ENCODE data around the gene MEIKIN.
A peak's percentile ranks its signal among the peaks of the same experiment; 100 is the strongest.

The MEIKIN gene

GRCh38 chr5:131952301-131952857 lies 6.9 kb upstream of the MEIKIN start:
- no peak overlapping the region for H3K9ac ChIP-seq (ENCODE audit: low read length)
- H3K27me3 ChIP-seq (ENCODE audit: low read depth, low read length): peaks cover 34% of the 10 kb centered on the region
- H3K9me3 ChIP-seq (ENCODE audit: insufficient read depth, low read length): no peaks in the 10 kb centered on the region
- no peak overlapping the region for H2AFZ ChIP-seq (ENCODE audit: low read depth, low read length)
- H3K4me3 ChIP-seq (ENCODE audit: low read length): no peak overlapping the region
- H3K79me2 ChIP-seq (ENCODE audit: low read length): no peaks in the 10 kb centered on the region
- TF ChIP-seq, protein P1, sequence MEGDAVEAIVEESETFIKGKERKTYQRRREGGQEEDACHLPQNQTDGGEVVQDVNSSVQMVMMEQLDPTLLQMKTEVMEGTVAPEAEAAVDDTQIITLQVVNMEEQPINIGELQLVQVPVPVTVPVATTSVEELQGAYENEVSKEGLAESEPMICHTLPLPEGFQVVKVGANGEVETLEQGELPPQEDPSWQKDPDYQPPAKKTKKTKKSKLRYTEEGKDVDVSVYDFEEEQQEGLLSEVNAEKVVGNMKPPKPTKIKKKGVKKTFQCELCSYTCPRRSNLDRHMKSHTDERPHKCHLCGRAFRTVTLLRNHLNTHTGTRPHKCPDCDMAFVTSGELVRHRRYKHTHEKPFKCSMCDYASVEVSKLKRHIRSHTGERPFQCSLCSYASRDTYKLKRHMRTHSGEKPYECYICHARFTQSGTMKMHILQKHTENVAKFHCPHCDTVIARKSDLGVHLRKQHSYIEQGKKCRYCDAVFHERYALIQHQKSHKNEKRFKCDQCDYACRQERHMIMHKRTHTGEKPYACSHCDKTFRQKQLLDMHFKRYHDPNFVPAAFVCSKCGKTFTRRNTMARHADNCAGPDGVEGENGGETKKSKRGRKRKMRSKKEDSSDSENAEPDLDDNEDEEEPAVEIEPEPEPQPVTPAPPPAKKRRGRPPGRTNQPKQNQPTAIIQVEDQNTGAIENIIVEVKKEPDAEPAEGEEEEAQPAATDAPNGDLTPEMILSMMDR (IDR thresholded peaks at IDR 0.05; ENCODE audit: low read depth, low read length): no peak
- no peak for TF ChIP-seq EZH2phosphoT487 (IDR thresholded peaks at IDR 0.05; ENCODE audit: low read depth)
- H3K4me1 ChIP-seq (ENCODE audit: low read length): peaks cover 13% of the 10 kb centered on the region
- no peaks in the 10 kb centered on the region for H3K36me3 ChIP-seq (replicated peaks; ENCODE audit: low read depth, low read length)
- no peak overlapping the region for H3K27ac ChIP-seq (ENCODE audit: low read length)
- no peak overlapping the region for H3K4me2 ChIP-seq (ENCODE audit: low read length)
- 0 out of 2 replicates have a peak, but pooled peaks cover 3% of the 10 kb centered on the region for H4K20me1 ChIP-seq (ENCODE audit: insufficient read depth, low read length)

GRCh38 chr5:131950706-131951105 lies 5.2 kb upstream of the MEIKIN start:
- Histone ChIP-seq H3K79me2 (ENCODE audit: low read length) (no peaks in the 10 kb centered on the region), H2AFZ (ENCODE audit: low read depth, low read length) (no peak overlapping the region), H3K36me3 (replicated peaks; ENCODE audit: low read depth, low read length) (no peaks in the 10 kb centered on the region), H3K27me3 (ENCODE audit: low read depth, low read length) (peaks cover 27% of the 10 kb centered on the region), H3K4me1 (ENCODE audit: low read length) (peaks cover 13% of the 10 kb centered on the region), H3K4me3 (ENCODE audit: low read length) (no peak overlapping the region), H3K27ac (ENCODE audit: low read length) (no peak overlapping the region), H3K4me2 (ENCODE audit: low read length) (no peak overlapping the region), H4K20me1 (ENCODE audit: insufficient read depth, low read length) (0 out of 2 replicates have a peak, but pooled peaks cover 3% of the 10 kb centered on the region), H3K9ac (ENCODE audit: low read length) (no peak overlapping the region), H3K9me3 (ENCODE audit: insufficient read depth, low read length) (no peaks in the 10 kb centered on the region)
- no peak for TF ChIP-seq EZH2phosphoT487 (IDR thresholded peaks at IDR 0.05; ENCODE audit: low read depth)
- TF ChIP-seq, protein P1 (IDR thresholded peaks at IDR 0.05; ENCODE audit: low read depth, low read length): no peak

DNA sequence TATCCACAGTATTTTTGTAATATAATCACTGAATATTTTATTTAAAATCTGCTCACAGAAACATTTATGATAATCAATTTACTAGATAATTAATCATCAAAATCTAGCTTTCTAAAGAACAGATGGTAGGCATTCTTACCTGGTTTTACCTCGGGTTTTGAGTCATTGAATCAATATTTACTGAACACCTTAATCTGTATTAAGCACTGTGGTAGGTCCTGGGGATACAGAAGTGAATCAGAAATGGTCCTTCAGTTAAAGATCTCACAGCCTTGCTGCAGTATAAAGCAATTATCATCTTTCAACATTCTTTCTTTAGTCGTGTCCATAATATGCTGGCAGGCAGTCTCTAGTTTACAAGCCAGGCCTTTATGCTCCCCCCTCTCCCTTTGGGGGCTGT lies 2.0 kb upstream of the MEIKIN start:
- H4K20me1 ChIP-seq (ENCODE audit: insufficient read depth, low read length): no peaks in the 10 kb centered on the region
- TF ChIP-seq, protein P1 (IDR thresholded peaks at IDR 0.05; ENCODE audit: low read depth, low read length): no peak
- TF ChIP-seq EZH2phosphoT487 (IDR thresholded peaks at IDR 0.05; ENCODE audit: low read depth): no peak
- peaks cover 13% of the 10 kb centered on the region for H3K27me3 ChIP-seq (ENCODE audit: low read depth, low read length)
- no peak overlapping the region for H3K4me3 ChIP-seq (ENCODE audit: low read length)
- H3K79me2 ChIP-seq (ENCODE audit: low read length): no peaks in the 10 kb centered on the region
- no peak overlapping the region for H3K27ac ChIP-seq (ENCODE audit: low read length)
- H3K9ac ChIP-seq (ENCODE audit: low read length): no peak overlapping the region
- H2AFZ ChIP-seq (ENCODE audit: low read depth, low read length): no peak overlapping the region
- peaks cover 11% of the 10 kb centered on the region for H3K4me1 ChIP-seq (ENCODE audit: low read length)
- no peak overlapping the region for H3K4me2 ChIP-seq (ENCODE audit: low read length)
- no peaks in the 10 kb centered on the region for H3K36me3 ChIP-seq (replicated peaks; ENCODE audit: low read depth, low read length)
- H3K9me3 ChIP-seq (ENCODE audit: insufficient read depth, low read length): no peaks in the 10 kb centered on the region

GRCh38 chr5:131944702-131945550 lies 537 bp downstream of the MEIKIN start:
- Histone ChIP-seq H3K27me3 (ENCODE audit: low read depth, low read length) (peaks cover 13% of the 10 kb centered on the region), H3K4me1 (ENCODE audit: low read length) (peaks cover 11% of the 10 kb centered on the region), H3K4me3 (ENCODE audit: low read length) (no peak overlapping the region), H3K4me2 (ENCODE audit: low read length) (0 out of 2 replicates have a peak overlapping the region, but pooled peaks have one; percentile 26), H3K36me3 (replicated peaks; ENCODE audit: low read depth, low read length) (no peaks in the 10 kb centered on the region), H3K9ac (ENCODE audit: low read length) (no peak overlapping the region), H3K27ac (ENCODE audit: low read length) (no peak overlapping the region), H3K9me3 (ENCODE audit: insufficient read depth, low read length) (no peaks in the 10 kb centered on the region), H2AFZ (ENCODE audit: low read depth, low read length) (no peak overlapping the region), H4K20me1 (ENCODE audit: insufficient read depth, low read length) (no peaks in the 10 kb centered on the region), H3K79me2 (ENCODE audit: low read length) (no peaks in the 10 kb centered on the region)
- no peak for TF ChIP-seq EZH2phosphoT487 (IDR thresholded peaks at IDR 0.05; ENCODE audit: low read depth)
- TF ChIP-seq, protein P1 (IDR thresholded peaks at IDR 0.05; ENCODE audit: low read depth, low read length): no peak
